ENCODE data around the gene KAZN.

Gene KAZN

DNA sequence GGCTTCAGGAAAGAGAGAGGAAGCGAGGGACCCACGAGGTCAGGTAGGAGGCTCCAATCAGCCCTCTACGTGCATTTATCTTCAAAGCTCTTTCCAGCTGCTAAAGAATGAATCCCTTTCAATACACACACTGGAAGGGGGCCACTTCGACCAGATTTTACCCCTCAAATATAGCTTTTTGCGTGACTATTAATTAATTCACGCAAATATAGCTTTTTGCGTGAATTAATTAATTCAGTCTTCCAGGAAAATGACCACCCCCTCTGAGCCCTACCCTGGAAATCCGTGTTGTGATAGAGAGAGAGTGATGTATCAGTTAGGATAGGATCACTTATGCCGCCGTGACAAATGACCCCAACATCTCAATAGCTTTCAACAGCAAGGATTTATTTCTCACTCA, 289.9 kb downstream of the KAZN start:
- H3K4me1 ChIP-seq (ENCODE audit: control insufficient read depth, insufficient read depth, low read length) = no peaks in the 10 kb centered on the region
- H3K4me3 ChIP-seq (ENCODE audit: low read depth, low read length) = no peak overlapping the region
- ChIA-PET POLR2A (no interaction called here), CTCF (interaction anchor here (0.6 kb wide), 1 partner anchor 183 kb away, joined by 3 read pairs; no protein-coding TSS in a partner anchor)
- no peaks in the 10 kb centered on the region for H3K36me3 ChIP-seq (ENCODE audit: control insufficient read depth in 2 of 2, insufficient read depth in 1 of 2, low read length in 2 of 2)
- no peak overlapping the region for H3K27ac ChIP-seq (ENCODE audit: extremely low read depth, low read depth, low read length)
- TF ChIP-seq ZSCAN18 (tag by site-specific recombination; IDR thresholded peaks at IDR 0.05) (no peak), KLF9 (tag by site-specific recombination; IDR thresholded peaks at IDR 0.05; ENCODE audit: low read depth) (no peak), TRIM28 (IDR thresholded peaks at IDR 0.05; ENCODE audit: borderline replicate concordance, low read length) (no peak), ZNF837 (tag by site-specific recombination; IDR thresholded peaks at IDR 0.05) (no peak)
- TF ChIP-seq, protein P1, sequence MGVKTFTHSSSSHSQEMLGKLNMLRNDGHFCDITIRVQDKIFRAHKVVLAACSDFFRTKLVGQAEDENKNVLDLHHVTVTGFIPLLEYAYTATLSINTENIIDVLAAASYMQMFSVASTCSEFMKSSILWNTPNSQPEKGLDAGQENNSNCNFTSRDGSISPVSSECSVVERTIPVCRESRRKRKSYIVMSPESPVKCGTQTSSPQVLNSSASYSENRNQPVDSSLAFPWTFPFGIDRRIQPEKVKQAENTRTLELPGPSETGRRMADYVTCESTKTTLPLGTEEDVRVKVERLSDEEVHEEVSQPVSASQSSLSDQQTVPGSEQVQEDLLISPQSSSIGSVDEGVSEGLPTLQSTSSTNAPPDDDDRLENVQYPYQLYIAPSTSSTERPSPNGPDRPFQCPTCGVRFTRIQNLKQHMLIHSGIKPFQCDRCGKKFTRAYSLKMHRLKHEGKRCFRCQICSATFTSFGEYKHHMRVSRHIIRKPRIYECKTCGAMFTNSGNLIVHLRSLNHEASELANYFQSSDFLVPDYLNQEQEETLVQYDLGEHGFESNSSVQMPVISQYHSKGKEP (tag by site-specific recombination; IDR thresholded peaks at IDR 0.05) = no peak
- no peaks in the 10 kb centered on the region for H3K9me3 ChIP-seq (ENCODE audit: control insufficient read depth, insufficient read depth, low read depth, low read length)

- ChIA-PET POLR2A (no interaction called here), CTCF (no interaction called here)
- Histone ChIP-seq H3K36me3 (ENCODE audit: control insufficient read depth in 2 of 2, insufficient read depth in 1 of 2, low read length in 2 of 2) (no peaks in the 10 kb centered on the region), H3K27ac (ENCODE audit: extremely low read depth, low read depth, low read length) (no peak overlapping the region), H3K4me1 (ENCODE audit: control insufficient read depth, insufficient read depth, low read length) (no peaks in the 10 kb centered on the region), H3K4me3 (ENCODE audit: low read depth, low read length) (no peak overlapping the region), H3K9me3 (ENCODE audit: control insufficient read depth, insufficient read depth, low read depth, low read length) (no peaks in the 10 kb centered on the region)
- TF ChIP-seq ZNF585B (tag by site-specific recombination; IDR thresholded peaks at IDR 0.05) = no peak
- no peak for TF ChIP-seq ZNF155 (tag by site-specific recombination; IDR thresholded peaks at IDR 0.05)
- TF ChIP-seq ZNF354C (tag by site-specific recombination; IDR thresholded peaks at IDR 0.05; ENCODE audit: borderline replicate concordance, low read depth) = no peak
- no peak for TF ChIP-seq MZF1 (tag by site-specific recombination; IDR thresholded peaks at IDR 0.05; ENCODE audit: borderline replicate concordance)
- no peak for TF ChIP-seq ZNF596 (tag by site-specific recombination; IDR thresholded peaks at IDR 0.05)
- no peak for TF ChIP-seq ZNF223 (tag by site-specific recombination; IDR thresholded peaks at IDR 0.05)
- TF ChIP-seq YY2 (tag by site-specific recombination; IDR thresholded peaks at IDR 0.05) = no peak
Observed at GRCh38 chr1:14889825-14890440, 291.4 kb downstream of the KAZN start.

GRCh38 chr1:14891991-14892390, 293.5 kb downstream of the KAZN start:
- Histone ChIP-seq H3K36me3 (ENCODE audit: control insufficient read depth in 2 of 2, insufficient read depth in 1 of 2, low read length in 2 of 2) (no peaks in the 10 kb centered on the region), H3K27ac (ENCODE audit: extremely low read depth, low read depth, low read length) (no peak overlapping the region), H3K9me3 (ENCODE audit: control insufficient read depth, insufficient read depth, low read depth, low read length) (no peaks in the 10 kb centered on the region), H3K4me1 (ENCODE audit: control insufficient read depth, insufficient read depth, low read length) (no peaks in the 10 kb centered on the region), H3K4me3 (ENCODE audit: low read depth, low read length) (no peak overlapping the region)
- ChIA-PET POLR2A (interaction anchor here (0.6 kb wide), 1 partner anchor 595 kb away, joined by 3 read pairs; no protein-coding TSS in a partner anchor), CTCF (no interaction called here)
- no peak for TF ChIP-seq ZNF248 (tag by site-specific recombination; IDR thresholded peaks at IDR 0.05)
- TF ChIP-seq MEIS1 (CRISPR knock-in tag; IDR thresholded peaks at IDR 0.05; ENCODE audit: borderline replicate concordance) = no peak
- TF ChIP-seq ZNF560 (tag by site-specific recombination; IDR thresholded peaks at IDR 0.05; ENCODE audit: borderline replicate concordance) = no peak
- TF ChIP-seq SCRT2 (tag by site-specific recombination; IDR thresholded peaks at IDR 0.05) = no peak
- no peak for TF ChIP-seq ZNF292 (tag by site-specific recombination; IDR thresholded peaks at IDR 0.05; ENCODE audit: borderline replicate concordance, low read depth)
- TF ChIP-seq ZNF792 (tag by site-specific recombination; IDR thresholded peaks at IDR 0.05) = no peak
- TF ChIP-seq ZNF223 (tag by site-specific recombination; IDR thresholded peaks at IDR 0.05) = no peak
- TF ChIP-seq, protein P2, sequence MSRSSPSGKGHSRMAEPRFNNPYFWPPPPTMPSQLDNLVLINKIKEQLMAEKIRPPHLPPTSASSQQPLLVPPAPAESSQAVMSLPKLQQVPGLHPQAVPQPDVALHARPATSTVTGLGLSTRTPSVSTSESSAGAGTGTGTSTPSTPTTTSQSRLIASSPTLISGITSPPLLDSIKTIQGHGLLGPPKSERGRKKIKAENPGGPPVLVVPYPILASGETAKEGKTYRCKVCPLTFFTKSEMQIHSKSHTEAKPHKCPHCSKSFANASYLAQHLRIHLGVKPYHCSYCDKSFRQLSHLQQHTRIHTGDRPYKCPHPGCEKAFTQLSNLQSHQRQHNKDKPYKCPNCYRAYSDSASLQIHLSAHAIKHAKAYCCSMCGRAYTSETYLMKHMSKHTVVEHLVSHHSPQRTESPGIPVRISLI (tag by site-specific recombination; IDR thresholded peaks at IDR 0.05) = no peak
- TF ChIP-seq ZNF561 (tag by site-specific recombination; IDR thresholded peaks at IDR 0.05; ENCODE audit: borderline replicate concordance) = no peak
- no peak for TF ChIP-seq ZFP41 (tag by site-specific recombination; IDR thresholded peaks at IDR 0.05; ENCODE audit: borderline replicate concordance)
- no peak for TF ChIP-seq ZNF660 (tag by site-specific recombination; IDR thresholded peaks at IDR 0.05)
- no peak for TF ChIP-seq ZNF138 (tag by site-specific recombination; IDR thresholded peaks at IDR 0.05; ENCODE audit: borderline replicate concordance)
- no peak for TF ChIP-seq REPIN1 (tag by site-specific recombination; IDR thresholded peaks at IDR 0.05; ENCODE audit: low read depth)
- TF ChIP-seq ZNF114 (tag by site-specific recombination; IDR thresholded peaks at IDR 0.05) = no peak

Data from HEK293 (cell line).